GM10847 (cell line): ENCODE data around the gene PSMG4.

Source experiments
- POLR2A ChIP-seq: IDR thresholded peaks from 2 replicates; pipeline ENCODE4 v1.6.1; 2011; ENCODE audit not compliant: insufficient read length; ENCODE audit errors: extremely low read depth

The PSMG4 gene

DNA sequence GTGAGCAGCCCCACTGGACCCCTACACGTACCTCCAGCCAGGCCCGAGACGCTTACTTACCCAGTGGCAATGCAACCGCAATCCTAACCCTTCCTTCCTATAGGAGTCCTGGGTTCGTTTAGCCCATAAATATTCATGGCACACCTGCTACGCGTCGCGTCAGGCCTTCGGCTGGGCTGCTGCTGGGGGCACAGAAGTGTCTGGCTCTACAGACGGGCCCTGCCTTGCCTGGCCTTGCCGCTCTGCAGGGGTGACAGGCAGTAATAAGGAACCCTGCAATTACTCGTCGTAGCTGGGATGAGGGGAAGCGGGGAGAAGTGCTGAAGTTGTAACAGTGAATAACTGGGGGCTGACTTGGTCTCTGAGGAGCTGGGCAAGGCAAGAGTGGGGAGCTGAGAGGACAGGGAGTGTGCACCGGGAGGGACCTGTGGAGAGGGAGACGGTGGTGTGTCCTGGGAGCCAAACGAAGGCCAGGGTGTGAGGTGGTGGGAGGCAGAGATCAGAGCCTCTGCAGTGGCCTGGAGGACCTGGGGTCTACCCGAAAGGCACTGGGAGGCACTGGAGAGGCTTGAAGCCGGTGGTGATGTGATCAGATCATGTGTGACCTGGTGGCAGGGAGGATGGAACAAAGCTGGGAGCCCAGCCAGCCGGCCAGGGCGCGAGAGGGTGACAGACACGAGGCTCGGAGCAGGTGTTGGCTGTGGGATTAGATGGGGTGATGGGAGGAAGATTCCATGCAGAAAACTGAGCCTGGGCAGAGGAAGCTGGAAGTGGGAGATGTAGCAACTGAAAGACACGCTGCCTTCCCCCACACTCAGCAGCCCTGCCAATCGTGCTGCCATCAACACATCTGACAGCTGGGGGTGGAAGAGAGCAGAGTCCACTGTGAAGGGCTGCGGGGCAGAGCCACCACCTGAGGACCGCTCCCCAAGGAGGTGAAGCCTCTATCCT, 36.4 kb downstream of the PSMG4 start:
- no peak for TF ChIP-seq POLR2A

- TF ChIP-seq POLR2A, result no peak
These were observed 37.3 kb downstream of the PSMG4 start for GRCh38 chr6:3296078-3296477.

DNA sequence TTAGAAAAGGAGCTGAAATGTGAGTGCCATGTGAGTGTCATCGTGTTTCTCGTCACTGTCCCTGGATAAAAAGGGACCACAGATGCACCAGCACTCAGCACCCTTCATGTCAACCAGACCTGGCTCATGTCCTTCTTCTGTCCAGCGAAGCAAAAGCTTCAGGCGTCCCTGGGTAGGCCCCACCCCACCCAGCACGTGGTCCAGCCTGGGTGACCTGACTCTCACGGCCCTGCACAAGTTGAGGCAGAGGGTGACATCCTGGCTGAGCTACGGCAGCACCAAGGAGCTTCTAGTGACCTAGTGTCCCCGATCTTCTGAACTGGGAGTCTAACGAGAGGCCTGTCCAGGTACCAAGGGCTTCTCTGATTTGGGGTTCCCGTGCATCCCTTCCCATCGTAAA, 37.8 kb downstream of the PSMG4 start:
- no peak for TF ChIP-seq POLR2A

- no peak for TF ChIP-seq POLR2A
These were observed 38.3 kb downstream of the PSMG4 start for GRCh38 chr6:3297006-3297405.

DNA sequence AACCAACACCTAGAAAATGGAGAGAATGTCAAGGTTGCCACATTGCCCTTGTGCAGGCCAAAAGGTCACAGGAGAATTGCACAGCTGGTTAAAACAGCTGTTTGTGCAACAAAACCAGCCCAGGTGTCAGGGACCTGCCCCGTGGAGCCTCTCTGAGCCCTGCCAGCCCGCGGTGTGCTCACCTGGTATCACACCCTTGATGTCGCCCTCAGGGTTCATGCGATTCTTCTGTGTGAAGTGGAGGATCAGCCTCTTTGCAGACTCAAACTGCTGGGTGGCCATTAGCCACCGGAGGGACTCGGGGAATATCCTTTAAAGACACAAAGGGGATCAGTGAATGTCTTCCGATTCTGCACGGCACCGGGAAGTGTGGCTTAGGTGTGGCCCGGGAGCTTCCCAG, 39.2 kb downstream of the PSMG4 start:
- TF ChIP-seq POLR2A, result no peak

GRCh38 chr6:3299221-3299620, 40.5 kb downstream of the PSMG4 start:
- no peak for TF ChIP-seq POLR2A

- TF ChIP-seq POLR2A, result no peak
These were observed 42.8 kb downstream of the PSMG4 start for GRCh38 chr6:3301506-3301905.

- no peak for TF ChIP-seq POLR2A
These were observed 45.2 kb downstream of the PSMG4 start for GRCh38 chr6:3303795-3304411.

- TF ChIP-seq POLR2A, result no peak
These were observed 45.9 kb downstream of the PSMG4 start for GRCh38 chr6:3304500-3305215.

DNA sequence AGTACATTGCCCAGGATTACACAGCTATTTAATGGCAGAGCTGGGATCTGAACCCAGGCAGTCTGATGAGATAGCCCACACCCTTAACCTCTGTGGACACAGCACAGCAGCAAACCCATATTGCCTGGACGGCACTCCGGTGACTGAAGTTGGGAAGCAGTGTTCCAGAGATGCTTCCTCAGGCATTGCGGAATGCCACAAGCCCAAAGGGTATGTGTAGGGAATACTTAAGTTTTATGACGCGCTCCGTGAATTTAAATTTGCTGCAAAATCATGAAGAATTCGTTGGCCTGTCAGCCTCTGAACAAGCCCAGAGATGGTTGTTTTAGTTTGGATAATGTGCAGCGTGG, 46.4 kb downstream of the PSMG4 start:
- no peak for TF ChIP-seq POLR2A

DNA sequence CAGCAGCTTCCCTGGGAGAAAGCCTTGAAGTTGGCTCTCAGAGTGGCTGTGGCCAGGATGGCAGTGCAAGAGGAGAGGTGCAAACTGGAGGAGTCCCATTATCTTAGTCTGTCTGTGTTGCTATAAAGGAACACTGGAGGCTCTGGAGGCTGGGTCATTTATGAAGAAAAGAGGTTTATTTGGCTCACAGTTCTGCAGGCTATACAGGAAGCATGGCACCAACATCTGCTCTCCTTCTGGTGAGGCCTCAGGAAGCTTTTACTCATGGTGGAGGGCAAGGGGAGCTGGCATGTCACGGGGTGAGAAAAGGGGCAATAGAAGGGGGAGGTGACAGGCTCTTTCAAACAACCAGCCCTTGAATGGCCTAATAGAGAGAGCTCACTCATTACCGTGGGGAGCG, 47.1 kb downstream of the PSMG4 start:
- TF ChIP-seq POLR2A, result no peak

- TF ChIP-seq POLR2A, result no peak
These were observed 48.1 kb downstream of the PSMG4 start for GRCh38 chr6:3306848-3307247.

DNA sequence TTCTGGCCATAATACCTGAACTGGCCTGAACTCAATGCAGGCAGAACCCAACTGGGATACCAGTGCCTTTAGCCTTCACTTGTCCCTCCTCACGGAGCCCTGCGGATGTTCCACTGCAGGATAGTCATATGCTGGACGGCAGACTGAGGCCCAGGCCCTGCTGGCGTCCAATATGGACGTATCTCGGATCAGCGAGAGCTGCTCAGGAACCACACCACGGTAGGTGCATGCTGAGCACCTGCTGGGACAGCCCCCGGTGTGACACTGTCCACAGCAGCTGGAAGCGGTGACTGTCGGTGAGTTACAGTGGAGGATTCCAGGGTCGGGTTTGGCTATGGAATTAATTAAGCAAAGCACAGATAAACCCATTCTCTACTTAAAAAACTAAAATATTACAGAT, 48.7 kb downstream of the PSMG4 start:
- no peak for TF ChIP-seq POLR2A

DNA sequence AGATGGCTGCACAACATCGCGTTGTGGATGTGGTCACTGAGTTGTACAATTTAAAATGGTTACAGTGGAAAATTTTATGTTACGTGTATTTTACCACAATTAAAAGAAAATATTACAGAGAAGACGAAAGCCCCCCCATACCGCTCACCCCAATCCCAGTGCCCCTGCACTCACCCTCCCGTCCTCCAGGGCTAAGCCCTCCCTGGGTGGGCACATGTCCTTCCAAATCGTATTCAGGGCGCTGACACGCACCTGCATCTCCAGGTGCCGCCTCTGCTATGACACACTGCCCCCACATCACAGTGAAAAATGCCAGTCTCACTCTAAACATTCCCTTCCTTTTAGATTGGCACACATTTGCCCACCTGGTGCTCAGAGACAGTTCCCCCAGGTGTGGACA, 49.4 kb downstream of the PSMG4 start:
- TF ChIP-seq POLR2A, result no peak

- TF ChIP-seq POLR2A, result no peak
These were observed 50.8 kb downstream of the PSMG4 start for GRCh38 chr6:3309391-3310050.
